Endothelial cell of umbilical vein (primary cell): ENCODE data around the gene CYP19A1. TPM values are rescaled to one million over a fixed set of nuclear protein-coding genes. Genes with fewer than 3 reads are reported as not detected.

Experiments
- BruUV-seq: library from RNA; stranded (reverse); fragments of 400-500 nt; replicated peaks from 2 replicates; lab custom pipeline; 2021; lab: Mats Ljungman, UMichigan
- CTCF ChIA-PET: fragments of 300-600, 350-600 bp; sonication (Branson Sonifier 250); formaldehyde crosslinking; loops from one replicate; lab custom pipeline; 2021; ENCODE audit warnings: antibody characterized with exemption, inconsistent platforms; lab: Charles Lee
- POLR2A ChIA-PET: fragments of 300-600, 350-600 bp; sonication (Branson Sonifier 250); formaldehyde crosslinking; loops from one replicate; lab custom pipeline; 2021; ENCODE audit warnings: antibody characterized with exemption, inconsistent platforms; lab: Charles Lee
- DNase-seq: peaks from one replicate; pipeline ENCODE4 v3.0.0-alpha.2; 2011; ENCODE audit warnings: low read depth, low spot score
- FAIRE-seq: peaks from 2 replicates; lab custom pipeline; 2011; peaks lifted over from hg19 to GRCh38; lab: Jason Lieb, UNC
- H2AFZ ChIP-seq: 2 replicates; pipeline ENCODE4 v1.6.0; 2012; ENCODE audit warnings: low read depth, low read length, control low read depth, inconsistent platforms
- H3K27ac ChIP-seq: 2 replicates; pipeline ENCODE4 v1.5.1; 2011; ENCODE audit warnings: low read depth, mild to moderate bottlenecking, control low read depth, low read length, moderate library complexity; ENCODE audit not compliant: insufficient read depth
- H3K27me3 ChIP-seq, 2 experiments: 2 replicates each; pipeline versions ENCODE4 v1.6.0 to v1.6.1; 2011; ENCODE audit warnings: low read length in 2 of 2, mixed read lengths in 1 of 2; ENCODE audit not compliant: control insufficient read depth in 2 of 2, insufficient read depth in 2 of 2
- H3K36me3 ChIP-seq, 2 experiments: 2 replicates in 1 of 2; 3 replicates in 1 of 2; pipeline ENCODE4 v1.5.1; 2011; ENCODE audit warnings: low read length in 2 of 2, mild to moderate bottlenecking in 1 of 2, moderate library complexity in 1 of 2; ENCODE audit not compliant: control insufficient read depth in 2 of 2, insufficient read depth in 2 of 2; ENCODE audit errors: extremely low read depth in 1 of 2
- H3K4me1 ChIP-seq: 3 replicates; pipeline ENCODE4 v1.5.1; 2011; ENCODE audit warnings: mild to moderate bottlenecking, low read length; ENCODE audit not compliant: control insufficient read depth, insufficient read depth; ENCODE audit errors: extremely low read depth
- H3K4me2 ChIP-seq: 2 replicates; pipeline ENCODE4 v1.6.1; 2011; ENCODE audit warnings: low read length, control low read depth, mixed read lengths; ENCODE audit not compliant: insufficient read depth
- H3K4me3 ChIP-seq, 3 experiments: fragments of 200-600 bp in 1 of 3; sonication (generic), shearing (Covaris generic) in 1 of 3; replicated peaks in 1 of 3; 2 replicates each; pipeline ENCODE4 v1.5.1; 2011 to 2016; ENCODE audit warnings: control low read depth in 3 of 3, low read length in 3 of 3, mild to moderate bottlenecking in 2 of 3, inconsistent platforms in 1 of 3, low read depth in 1 of 3, moderate library complexity in 1 of 3; ENCODE audit not compliant: insufficient read depth in 1 of 3
- H3K79me2 ChIP-seq: 2 replicates; pipeline ENCODE4 v1.6.0; 2012; ENCODE audit warnings: low read length, inconsistent platforms; ENCODE audit not compliant: control insufficient read depth, insufficient read depth
- H3K9ac ChIP-seq: replicated peaks from 2 replicates; pipeline ENCODE3; 2011; ENCODE audit warnings: low read length, control low read depth; ENCODE audit not compliant: insufficient read depth; ENCODE audit errors: extremely low read depth
- H3K9me1 ChIP-seq: replicated peaks from 3 replicates; pipeline ENCODE4 v1.6.0; 2011; ENCODE audit warnings: mild to moderate bottlenecking, low read length; ENCODE audit not compliant: control insufficient read depth, insufficient read depth; ENCODE audit errors: extremely low read depth
- H3K9me3 ChIP-seq: replicated peaks from 2 replicates; pipeline ENCODE4 v1.5.1; 2012; ENCODE audit warnings: low read length, inconsistent platforms; ENCODE audit not compliant: control insufficient read depth, insufficient read depth
- H4K20me1 ChIP-seq: replicated peaks from 2 replicates; pipeline ENCODE3; 2011; ENCODE audit warnings: mild to moderate bottlenecking, low read length; ENCODE audit not compliant: control insufficient read depth, insufficient read depth; ENCODE audit errors: extremely low read depth
- EZH2 ChIP-seq: IDR thresholded peaks from 2 replicates; pipeline ENCODE4 v1.6.1; 2012; ENCODE audit warnings: borderline replicate concordance, low read depth, mild to moderate bottlenecking, moderate library complexity, low read length, inconsistent platforms; ENCODE audit not compliant: severe bottlenecking
- FOS ChIP-seq: IDR thresholded peaks from 2 replicates; pipeline ENCODE4 v1.6.1; 2011; ENCODE audit warnings: mild to moderate bottlenecking, low read length, moderate library complexity, borderline replicate concordance; ENCODE audit not compliant: insufficient read depth
- GATA2 ChIP-seq: IDR thresholded peaks from 2 replicates; pipeline ENCODE4 v1.7.0; 2011; ENCODE audit warnings: low read depth, mild to moderate bottlenecking, moderate library complexity, mixed read lengths, low read length; ENCODE audit not compliant: insufficient read length, insufficient read depth
- JUN ChIP-seq: IDR thresholded peaks from 2 replicates; pipeline ENCODE4 v1.6.1; 2011; ENCODE audit warnings: borderline replicate concordance, low read depth; ENCODE audit not compliant: insufficient read length, insufficient read depth
- MYC ChIP-seq: IDR thresholded peaks from one replicate; pipeline ENCODE4 v1.6.1; 2011; ENCODE audit warnings: mild to moderate bottlenecking, low read depth, low read length
- POLR2A ChIP-seq: IDR thresholded peaks from 2 replicates; pipeline ENCODE4 v1.6.1; 2012; ENCODE audit warnings: low read depth, mild to moderate bottlenecking, control low read depth, low read length
- POLR2AphosphoS5 ChIP-seq: IDR thresholded peaks from 2 replicates; pipeline ENCODE4 v1.6.1; 2012; ENCODE audit warnings: low read depth, mild to moderate bottlenecking, control low read depth, low read length, moderate library complexity; ENCODE audit not compliant: insufficient read depth
- dilution Hi-C: fragments of 300-500 bp; cut with MboI; formaldehyde crosslinking; loops from one replicate; pipeline ENCODE4 v1.15.0; 2019; ENCODE audit warnings: low sequenced_read_pairs; ENCODE audit not compliant: extremely low pct_ligation_motif_present
- intact Hi-C: fragments of 100-400 bp; cut with micrococcal nuclease; formaldehyde crosslinking; loops from one replicate; pipeline ENCODE4 v1.10.0; 2022
- polyA plus RNA-seq, 4 experiments: library from polyadenylated mRNA; depleted of rRNA in 3 of 4; stranded (reverse) in 3 of 4; unstranded in 1 of 4; fragments of >200 nt; gene quantifications; 2 replicates each; pipeline versions ENCODE4 v1.2.1 to v1.2.3, GENCODE V29; 2011 to 2012; ENCODE audit warnings: missing spikeins in 1 of 4
- total RNA-seq: library from RNA; stranded (reverse); gene quantifications from 2 replicates; pipeline ENCODE4 v1.2.3, GENCODE V29; 2021
- TF ChIP-seq, protein P1 (sequence below): IDR thresholded peaks from 2 replicates; pipeline ENCODE4 v1.6.1; 2011; ENCODE audit not compliant: insufficient read depth, insufficient read length
- TF ChIP-seq, protein P2 (sequence below), 2 donors: IDR thresholded peaks; 1 replicate in 1 of 2; 2 replicates in 1 of 2; pipeline ENCODE4 v1.5.1; 2011; ENCODE audit warnings: low read length in 2 of 2, mild to moderate bottlenecking in 2 of 2, moderate library complexity in 2 of 2, control low read depth in 1 of 2, inconsistent platforms in 1 of 2, low read depth in 1 of 2; ENCODE audit not compliant: insufficient read depth in 1 of 2; ENCODE audit errors: extremely low read depth in 1 of 2

The CYP19A1 gene
- total and polyA plus RNA-seq, 2 donors (not counting 3 experiments of a cell fraction or from before 2014, with no cell fraction given): not detected

DNA sequence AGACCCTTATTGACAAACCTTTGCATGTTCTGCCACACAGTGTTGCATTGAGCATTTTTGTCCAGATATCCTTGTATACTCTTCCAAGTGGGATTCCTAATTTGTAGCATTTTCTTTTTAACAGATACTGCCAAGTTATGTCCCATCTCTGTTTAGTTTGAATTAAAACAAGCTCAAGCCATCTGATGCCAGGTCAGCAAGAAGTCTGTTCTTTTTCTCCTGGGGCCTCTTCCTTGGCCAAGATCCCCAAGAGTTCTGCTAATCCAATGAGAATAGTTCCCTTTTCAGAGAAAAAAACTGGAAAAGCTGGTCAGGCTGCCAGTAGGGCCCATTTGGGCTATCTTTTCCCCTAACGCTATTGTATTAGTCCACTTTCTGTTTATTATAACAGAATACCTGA lies 32.9 kb upstream of the CYP19A1 start:
- Histone ChIP-seq H3K4me1 (no peaks in the 10 kb centered on the region), H3K27ac (no peak overlapping the region), H4K20me1 (no peaks in the 10 kb centered on the region), H3K9ac (no peak overlapping the region), H3K36me3 (no peaks in the 10 kb centered on the region), H3K9me3 (no peaks in the 10 kb centered on the region), H3K4me2 (no peak overlapping the region), H3K27me3 (peaks cover 62 to 69% of the 10 kb centered on the region in 2 experiments), H3K9me1 (no peaks in the 10 kb centered on the region), H3K4me3 (no peak overlapping the region), H2AFZ (no peak overlapping the region), H3K79me2 (no peaks in the 10 kb centered on the region)
- no peak for TF ChIP-seq FOS
- TF ChIP-seq EZH2: no peak
- TF ChIP-seq POLR2AphosphoS5: no peak
- no peak for TF ChIP-seq POLR2A
- TF ChIP-seq, protein P1, sequence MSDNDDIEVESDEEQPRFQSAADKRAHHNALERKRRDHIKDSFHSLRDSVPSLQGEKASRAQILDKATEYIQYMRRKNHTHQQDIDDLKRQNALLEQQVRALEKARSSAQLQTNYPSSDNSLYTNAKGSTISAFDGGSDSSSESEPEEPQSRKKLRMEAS: no peak
- TF ChIP-seq JUN: no peak
- TF ChIP-seq GATA2: no peak
- TF ChIP-seq MYC: no peak
- TF ChIP-seq, protein P2, sequence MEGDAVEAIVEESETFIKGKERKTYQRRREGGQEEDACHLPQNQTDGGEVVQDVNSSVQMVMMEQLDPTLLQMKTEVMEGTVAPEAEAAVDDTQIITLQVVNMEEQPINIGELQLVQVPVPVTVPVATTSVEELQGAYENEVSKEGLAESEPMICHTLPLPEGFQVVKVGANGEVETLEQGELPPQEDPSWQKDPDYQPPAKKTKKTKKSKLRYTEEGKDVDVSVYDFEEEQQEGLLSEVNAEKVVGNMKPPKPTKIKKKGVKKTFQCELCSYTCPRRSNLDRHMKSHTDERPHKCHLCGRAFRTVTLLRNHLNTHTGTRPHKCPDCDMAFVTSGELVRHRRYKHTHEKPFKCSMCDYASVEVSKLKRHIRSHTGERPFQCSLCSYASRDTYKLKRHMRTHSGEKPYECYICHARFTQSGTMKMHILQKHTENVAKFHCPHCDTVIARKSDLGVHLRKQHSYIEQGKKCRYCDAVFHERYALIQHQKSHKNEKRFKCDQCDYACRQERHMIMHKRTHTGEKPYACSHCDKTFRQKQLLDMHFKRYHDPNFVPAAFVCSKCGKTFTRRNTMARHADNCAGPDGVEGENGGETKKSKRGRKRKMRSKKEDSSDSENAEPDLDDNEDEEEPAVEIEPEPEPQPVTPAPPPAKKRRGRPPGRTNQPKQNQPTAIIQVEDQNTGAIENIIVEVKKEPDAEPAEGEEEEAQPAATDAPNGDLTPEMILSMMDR (IDR thresholded peaks at IDR 0.05; ENCODE audit: extremely low read depth in 1 of 2, insufficient read depth in 1 of 2, low read depth in 1 of 2, low read length in 2 of 2): no peak
- DNase-seq (no peak), FAIRE-seq (no peak)
- no TSS peak for BruUV-seq
- CTCF ChIA-PET: interaction anchor here (1.5 to 2.1 kb wide), 3 partner anchors 8 to 90 kb away, joined by 3 to 4 read pairs (median 4); no protein-coding TSS in a partner anchor
- dilution Hi-C loops: no loop called here
- POLR2A ChIA-PET: no interaction called here
- intact Hi-C loops: no loop called here
